Gastrocnemius medialis (tissue), 4 donors: ENCODE results near the gene AOC1. TPM values are rescaled to one million over a fixed set of nuclear protein-coding genes. Genes with fewer than 3 reads are reported as not detected.

ENCODE experiments used
- ATAC-seq, 2 donors: fragments of 150-250 bp; one replicate each; pipeline ENCODE4 v1.9.1; 2016
- DNase-seq, 2 donors: peaks; one replicate each; pipeline ENCODE4 v3.0.0-alpha.2; 2019
- H3K27ac ChIP-seq, 4 donors: fragments of 200-600 bp; sonication (generic); 1 replicate in 1 of 4; 2 replicates in 3 of 4; pipeline ENCODE4 v1.5.1; 2016 to 2018; ENCODE audit warnings: mild to moderate bottlenecking in 2 of 4, moderate library complexity in 1 of 4
- H3K27me3 ChIP-seq, 3 donors: fragments of 200-600 bp; sonication (generic) in 2 of 3; 1 replicate in 1 of 3; 2 replicates in 2 of 3; pipeline versions ENCODE4 v1.5.1 to v1.6.0; 2016 to 2019; ENCODE audit warnings: mild to moderate bottlenecking in 1 of 3, moderate library complexity in 1 of 3
- H3K36me3 ChIP-seq, 2 donors: fragments of 200-600 bp; sonication (generic) in 1 of 2; one replicate each; pipeline ENCODE4 v1.5.1; 2017 to 2018
- H3K4me1 ChIP-seq, 2 donors: fragments of 200-600 bp; sonication (generic) in 1 of 2; one replicate each; pipeline ENCODE4 v1.5.1; 2016 to 2017; ENCODE audit warnings: mild to moderate bottlenecking in 2 of 2
- H3K4me3 ChIP-seq, 4 donors: fragments of 200-600 bp; sonication (generic) in 3 of 4; 1 replicate in 1 of 4; 2 replicates in 3 of 4; pipeline ENCODE4 v1.5.1; 2016 to 2019; ENCODE audit warnings: mild to moderate bottlenecking in 2 of 4
- H3K9me3 ChIP-seq, 3 donors: fragments of 200-600 bp; sonication (generic) in 2 of 3; 1 replicate in 1 of 3; 2 replicates in 2 of 3; pipeline ENCODE4 v1.5.1; 2016 to 2019
- POLR2A ChIP-seq, 2 donors: fragments of 450-650 bp; IDR thresholded peaks; one replicate each; pipeline ENCODE4 v1.6.1; 2017; ENCODE audit warnings: antibody characterized with exemption in 2 of 2, mild to moderate bottlenecking in 2 of 2, moderate library complexity in 2 of 2
- in situ Hi-C, 4 donors: fragments of 200-750 bp; cut with MboI; loops; one replicate each; pipeline versions ENCODE4 v1.15.0 to v1.8.0; 2017; ENCODE audit warnings: low sequenced_read_pairs in 4 of 4
- intact Hi-C: fragments of 100-400 bp; cut with DNase I; formaldehyde crosslinking; loops from one replicate; pipeline ENCODE4 v1.15.1; 2023; ENCODE audit warnings: low total_unique reads
- total RNA-seq, 4 donors: library from RNA; depleted of rRNA; stranded (reverse); fragments of >200 nt; gene quantifications; one replicate each; pipeline versions ENCODE4 v1.1.0 to v1.2.3, GENCODE V29; 2016
- TF ChIP-seq, protein P1 (sequence below), 5 experiments: fragments of 450-650 bp in 3 of 5; fragments of 200-600 bp in 2 of 5; sonication (generic) in 2 of 5; IDR thresholded peaks in 4 of 5; conservative IDR thresholded peaks in 1 of 5; 1 replicate in 4 of 5; 2 replicates in 1 of 5; pipeline ENCODE4 v1.5.1; 2016 to 2019; ENCODE audit warnings: antibody characterized with exemption in 5 of 5, mild to moderate bottlenecking in 3 of 5, moderate library complexity in 3 of 5

AOC1 gene
- total RNA-seq, 4 donors from 2014 or later: 1.6 TPM; not detected in 3

- DNase-seq (no peak), ATAC-seq (no peak)
- TF ChIP-seq POLR2A (IDR thresholded peaks at IDR 0.05): no peak
- TF ChIP-seq, protein P1, sequence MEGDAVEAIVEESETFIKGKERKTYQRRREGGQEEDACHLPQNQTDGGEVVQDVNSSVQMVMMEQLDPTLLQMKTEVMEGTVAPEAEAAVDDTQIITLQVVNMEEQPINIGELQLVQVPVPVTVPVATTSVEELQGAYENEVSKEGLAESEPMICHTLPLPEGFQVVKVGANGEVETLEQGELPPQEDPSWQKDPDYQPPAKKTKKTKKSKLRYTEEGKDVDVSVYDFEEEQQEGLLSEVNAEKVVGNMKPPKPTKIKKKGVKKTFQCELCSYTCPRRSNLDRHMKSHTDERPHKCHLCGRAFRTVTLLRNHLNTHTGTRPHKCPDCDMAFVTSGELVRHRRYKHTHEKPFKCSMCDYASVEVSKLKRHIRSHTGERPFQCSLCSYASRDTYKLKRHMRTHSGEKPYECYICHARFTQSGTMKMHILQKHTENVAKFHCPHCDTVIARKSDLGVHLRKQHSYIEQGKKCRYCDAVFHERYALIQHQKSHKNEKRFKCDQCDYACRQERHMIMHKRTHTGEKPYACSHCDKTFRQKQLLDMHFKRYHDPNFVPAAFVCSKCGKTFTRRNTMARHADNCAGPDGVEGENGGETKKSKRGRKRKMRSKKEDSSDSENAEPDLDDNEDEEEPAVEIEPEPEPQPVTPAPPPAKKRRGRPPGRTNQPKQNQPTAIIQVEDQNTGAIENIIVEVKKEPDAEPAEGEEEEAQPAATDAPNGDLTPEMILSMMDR (IDR thresholded peaks at IDR 0.05 in 4 of 5, conservative IDR thresholded peaks at IDR 0.05 in 1 of 5): no peak
- intact Hi-C loops (no loop called here), in situ Hi-C loops (no loop called here)
- Histone ChIP-seq H3K9me3 (no peaks in the 10 kb centered on the region), H3K36me3 (no peaks in the 10 kb centered on the region), H3K27ac (no peak overlapping the region), H3K27me3 (peaks cover 0 to 3% (median 0%) of the 10 kb centered on the region in 3 donors), H3K4me3 (no peak overlapping the region), H3K4me1 (no peaks in the 10 kb centered on the region)
Observed at GRCh38 chr7:150820148-150820547, 32.2 kb upstream of the AOC1 start.

- Histone ChIP-seq H3K27ac (no peak overlapping the region), H3K9me3 (no peaks in the 10 kb centered on the region), H3K36me3 (no peaks in the 10 kb centered on the region), H3K4me3 (no peak overlapping the region), H3K4me1 (no peaks in the 10 kb centered on the region), H3K27me3 (peaks cover 0 to 3% (median 0%) of the 10 kb centered on the region in 3 donors)
- TF ChIP-seq, protein P1 (IDR thresholded peaks at IDR 0.05 in 4 of 5, conservative IDR thresholded peaks at IDR 0.05 in 1 of 5): no peak
- no peak for TF ChIP-seq POLR2A (IDR thresholded peaks at IDR 0.05)
- ATAC-seq: no peak
- intact Hi-C loops (no loop called here), in situ Hi-C loops (no loop called here)
- no peak for DNase-seq
Observed at GRCh38 chr7:150820578-150821198, 31.6 kb upstream of the AOC1 start.

- no peaks in the 10 kb centered on the region for H3K36me3 ChIP-seq
- intact Hi-C loops (no loop called here), in situ Hi-C loops (no loop called here)
- ATAC-seq (no peak), DNase-seq (no peak)
- no peaks in the 10 kb centered on the region for H3K27me3 ChIP-seq
- no peaks in the 10 kb centered on the region for H3K4me1 ChIP-seq
- no peak overlapping the region for H3K27ac ChIP-seq
- no peak overlapping the region for H3K4me3 ChIP-seq
- TF ChIP-seq, protein P1 (IDR thresholded peaks at IDR 0.05 in 4 of 5, conservative IDR thresholded peaks at IDR 0.05 in 1 of 5): no peak
- no peak for TF ChIP-seq POLR2A (IDR thresholded peaks at IDR 0.05)
- no peaks in the 10 kb centered on the region for H3K9me3 ChIP-seq
Observed at GRCh38 chr7:150823043-150823442, 29.3 kb upstream of the AOC1 start.

DNA sequence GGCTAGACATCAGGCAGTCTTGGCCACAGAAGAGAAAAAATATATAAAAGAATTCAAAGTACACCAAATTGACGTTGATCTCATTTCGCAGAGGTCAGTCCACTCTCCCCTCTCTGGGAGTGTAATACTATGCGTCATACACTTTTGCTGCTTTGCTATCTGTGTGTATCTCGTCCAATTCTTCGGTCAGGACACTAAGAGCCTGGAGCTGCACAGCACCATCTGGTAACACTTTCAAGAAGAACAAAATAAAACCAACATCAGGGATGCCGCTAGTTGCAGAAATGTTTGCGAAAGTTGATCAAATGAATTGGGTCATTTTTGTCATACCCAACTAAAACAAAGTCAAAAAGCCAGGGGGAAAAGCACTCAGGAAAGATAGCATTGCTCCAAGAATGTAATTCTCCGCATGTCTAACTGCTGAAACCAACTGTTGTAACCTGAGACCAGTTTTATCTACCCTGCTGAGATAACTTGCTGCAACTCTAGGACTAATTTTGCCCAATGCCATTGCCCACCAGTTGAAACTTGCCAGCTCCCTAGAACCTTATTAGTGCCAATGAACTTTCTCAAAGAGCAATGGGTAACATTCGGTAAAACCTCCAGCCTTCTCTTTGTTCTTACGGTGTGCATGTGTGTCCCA lies 28.7 kb upstream of the AOC1 start:
- H3K27ac ChIP-seq: no peak overlapping the region
- DNase-seq (no peak), ATAC-seq (no peak)
- H3K9me3 ChIP-seq: no peaks in the 10 kb centered on the region
- intact Hi-C loops (no loop called here), in situ Hi-C loops (no loop called here)
- TF ChIP-seq, protein P1 (IDR thresholded peaks at IDR 0.05 in 4 of 5, conservative IDR thresholded peaks at IDR 0.05 in 1 of 5): no peak
- no peak for TF ChIP-seq POLR2A (IDR thresholded peaks at IDR 0.05)
- no peaks in the 10 kb centered on the region for H3K4me1 ChIP-seq
- no peaks in the 10 kb centered on the region for H3K36me3 ChIP-seq
- no peak overlapping the region for H3K4me3 ChIP-seq
- no peaks in the 10 kb centered on the region for H3K27me3 ChIP-seq
